ENCODE data around the gene HELZ. TPM values are rescaled to one million over a fixed set of nuclear protein-coding genes. Genes with fewer than 3 reads are reported as not detected.

HELZ gene
- total RNA-seq, 1 donor: 247 TPM

DNA sequence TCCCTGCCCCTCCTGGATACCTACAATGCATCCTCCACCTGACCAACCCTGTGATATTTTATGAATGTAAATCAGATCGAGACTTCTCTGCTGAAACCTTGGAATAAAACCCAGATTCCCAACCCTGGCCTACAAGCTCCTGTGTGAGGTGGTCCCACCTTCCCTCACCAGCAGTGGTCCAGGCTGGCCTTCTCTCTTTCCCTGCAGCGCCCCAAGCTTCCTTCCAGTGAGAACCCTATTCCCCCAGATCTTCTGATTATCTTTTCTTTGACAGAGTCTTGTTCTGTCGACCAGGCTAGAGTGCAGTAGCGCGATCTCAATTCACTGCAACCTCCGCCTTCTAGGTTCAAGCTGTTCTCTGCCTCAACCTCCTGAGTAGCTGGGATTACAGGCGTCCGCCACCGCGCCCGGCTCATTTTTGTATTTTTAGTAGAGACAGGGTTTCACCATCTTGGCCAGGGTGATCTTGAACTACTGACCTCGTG lies 2.5 kb upstream of the HELZ start:
- Histone ChIP-seq H3K4me3 (ENCODE audit: low read length) (no peak overlapping the region), H3K4me1 (ENCODE audit: insufficient read depth, low read length) (peaks cover 40% of the 10 kb centered on the region), H3K9me3 (ENCODE audit: low read depth, low read length) (no peaks in the 10 kb centered on the region), H3K27me3 (ENCODE audit: insufficient read depth, low read length) (peaks cover 2% of the 10 kb centered on the region)

DNA sequence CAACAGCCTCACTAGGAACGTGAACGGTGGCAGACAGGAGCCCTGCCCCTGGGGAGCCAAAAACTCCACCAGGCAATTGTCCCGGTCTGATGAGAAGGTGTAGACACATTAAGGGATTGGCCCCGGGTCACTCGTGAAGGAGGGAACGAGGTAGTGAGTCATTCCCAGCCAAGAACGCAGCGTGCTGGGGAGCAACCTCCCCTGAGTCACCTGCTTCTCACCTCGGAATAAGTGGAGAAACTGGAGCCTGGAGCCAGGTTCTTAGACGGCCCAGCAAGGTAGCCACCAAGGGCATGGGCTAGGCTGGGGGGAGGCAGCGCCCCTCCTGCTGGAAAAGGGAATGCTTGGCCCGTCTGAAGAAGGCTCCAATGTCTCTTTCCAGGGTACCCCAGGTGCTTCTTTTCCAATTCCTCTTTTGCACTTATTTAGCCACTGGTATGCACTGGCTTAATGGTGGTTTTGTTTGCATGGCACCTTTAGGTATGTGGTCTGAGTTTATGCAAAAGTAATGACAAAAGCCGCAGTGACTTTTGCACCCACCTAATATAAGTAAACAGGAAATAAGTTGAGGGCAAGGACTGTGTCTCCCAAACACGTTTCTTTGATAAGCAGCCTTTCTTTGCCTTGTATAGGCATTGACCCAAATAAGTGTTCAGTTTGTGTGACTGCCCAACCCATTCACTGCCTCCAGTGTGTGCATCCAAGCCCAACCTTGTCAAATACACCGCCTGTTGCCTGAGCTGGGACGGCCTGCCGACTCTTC lies 1.8 kb upstream of the HELZ start:
- H3K4me3 ChIP-seq (ENCODE audit: low read length): peak overlapping the region; percentile 90
- no peaks in the 10 kb centered on the region for H3K9me3 ChIP-seq (ENCODE audit: low read depth, low read length)

DNA sequence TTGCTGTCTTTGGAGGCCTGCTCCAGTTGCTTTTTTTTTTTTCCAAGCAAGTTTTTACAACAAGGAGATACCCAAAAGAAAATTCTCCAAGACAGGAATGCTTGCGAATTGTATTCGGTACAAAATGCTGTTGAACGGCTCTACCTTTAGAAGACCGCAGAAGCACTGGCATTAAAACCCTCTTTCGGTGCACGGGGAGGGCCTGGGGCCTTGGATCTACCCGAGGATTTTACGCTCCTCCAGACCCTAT lies 1.3 kb upstream of the HELZ start:
- H3K4me3 ChIP-seq (ENCODE audit: low read length): peak overlapping the region; percentile 90
- peaks cover 2% of the 10 kb centered on the region for H3K27me3 ChIP-seq (ENCODE audit: insufficient read depth, low read length)
- no peaks in the 10 kb centered on the region for H3K9me3 ChIP-seq (ENCODE audit: low read depth, low read length)
- peaks cover 44% of the 10 kb centered on the region for H3K4me1 ChIP-seq (ENCODE audit: insufficient read depth, low read length)

More for the DNA sequence above, 1.8 kb upstream of the HELZ start:
- Histone ChIP-seq H3K27me3 (ENCODE audit: insufficient read depth, low read length) (peaks cover 2% of the 10 kb centered on the region), H3K4me1 (ENCODE audit: insufficient read depth, low read length) (peaks cover 43% of the 10 kb centered on the region)

DNA sequence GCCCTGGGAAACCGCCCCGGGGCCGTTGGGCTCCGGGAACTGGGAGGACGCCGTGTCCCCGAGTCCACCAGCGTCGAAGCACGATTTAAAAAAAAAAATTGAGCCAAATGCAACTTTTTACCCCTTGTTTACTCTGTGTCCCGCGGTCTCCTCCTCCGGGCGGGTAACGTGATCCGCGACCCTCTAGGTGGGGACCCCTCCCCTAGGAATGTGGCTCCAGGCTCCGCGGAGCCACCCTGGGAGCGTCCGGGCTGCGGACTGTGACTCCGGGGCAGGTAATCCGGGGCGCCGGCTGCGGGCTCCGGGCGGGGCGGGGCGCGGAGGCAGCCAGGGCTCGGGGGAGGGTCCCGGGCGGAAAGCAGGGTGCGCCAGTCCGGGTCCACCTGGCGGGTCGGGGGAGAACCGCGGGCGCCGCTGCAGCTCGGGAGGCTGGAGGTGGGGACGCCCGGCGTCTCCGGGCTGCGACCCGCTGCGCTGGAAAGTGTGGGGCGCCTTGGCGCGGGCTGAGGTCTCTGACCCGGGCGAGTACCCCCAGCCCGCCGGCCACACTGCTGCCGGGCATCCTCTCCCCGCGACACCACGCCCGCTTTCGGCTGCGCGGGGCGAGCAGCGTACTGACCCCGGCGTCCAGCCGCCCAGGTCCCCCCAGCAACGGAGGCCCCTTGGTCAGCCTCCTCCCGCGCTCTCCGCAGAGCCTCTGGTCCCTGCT lies 852 bp upstream of the HELZ start:
- Histone ChIP-seq H3K27me3 (ENCODE audit: insufficient read depth, low read length) (peaks cover 2% of the 10 kb centered on the region), H3K9me3 (ENCODE audit: low read depth, low read length) (no peaks in the 10 kb centered on the region), H3K4me1 (ENCODE audit: insufficient read depth, low read length) (peaks cover 44% of the 10 kb centered on the region), H3K4me3 (ENCODE audit: low read length) (peak overlapping the region; percentile 90)

DNA sequence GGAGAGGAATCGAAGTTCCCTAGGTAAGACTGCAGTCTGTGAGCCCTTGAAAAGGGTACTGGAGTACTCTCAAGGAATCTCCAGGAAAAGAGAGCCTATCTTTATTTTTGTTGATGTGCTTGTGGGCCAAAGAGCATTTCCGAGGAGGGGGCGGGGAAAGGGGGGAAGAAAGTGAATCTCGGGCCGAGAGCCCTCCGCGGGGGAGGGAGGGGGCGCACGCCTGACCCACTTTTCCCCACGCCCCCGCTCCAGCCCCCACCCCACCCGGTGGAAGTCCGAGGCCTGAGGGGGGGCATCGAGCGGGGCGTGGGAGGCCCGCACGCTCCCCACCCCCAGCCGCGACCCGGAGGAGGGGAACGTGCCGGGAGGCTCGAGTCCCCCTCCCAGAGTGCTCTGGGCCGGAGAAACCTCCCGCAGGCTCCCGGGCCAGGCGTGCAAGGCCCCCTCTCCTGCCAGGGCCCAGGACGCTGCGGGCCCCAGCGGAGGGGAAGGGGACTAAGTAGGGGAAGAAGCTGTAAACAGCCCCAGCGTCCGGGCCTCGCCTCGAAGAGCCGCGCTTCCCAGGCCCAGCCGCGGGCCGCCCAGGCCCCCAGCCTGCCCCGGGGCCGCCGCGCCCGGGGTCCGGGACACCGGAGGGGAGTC lies 444 bp downstream of the HELZ start:
- peak overlapping the region; percentile 90 for H3K4me3 ChIP-seq (ENCODE audit: low read length)
- no peaks in the 10 kb centered on the region for H3K9me3 ChIP-seq (ENCODE audit: low read depth, low read length)
- H3K4me1 ChIP-seq (ENCODE audit: insufficient read depth, low read length): peaks cover 51% of the 10 kb centered on the region
- H3K27me3 ChIP-seq (ENCODE audit: insufficient read depth, low read length): peaks cover 2% of the 10 kb centered on the region

DNA sequence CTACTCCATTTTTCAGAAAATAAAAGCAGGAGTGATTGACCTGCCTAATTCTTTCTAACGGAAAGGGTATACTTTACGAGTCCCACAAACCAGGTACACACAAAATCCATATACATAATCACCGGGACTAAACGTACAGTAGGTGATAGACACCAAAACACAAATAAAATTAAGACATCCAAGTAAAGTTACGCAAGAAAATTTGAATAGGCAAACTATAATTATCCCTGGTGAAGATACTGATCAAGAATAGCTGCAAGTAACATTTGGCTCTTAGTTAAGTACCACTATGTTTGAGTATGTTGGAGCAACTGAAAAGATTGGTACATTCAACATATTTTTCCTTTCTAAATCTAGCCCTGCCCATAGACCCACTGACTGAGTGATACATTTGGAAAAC lies 1.7 kb downstream of the HELZ start:
- H3K9me3 ChIP-seq (ENCODE audit: low read depth, low read length): no peaks in the 10 kb centered on the region
- H3K27me3 ChIP-seq (ENCODE audit: insufficient read depth, low read length): peaks cover 2% of the 10 kb centered on the region
- peaks cover 47% of the 10 kb centered on the region for H3K4me1 ChIP-seq (ENCODE audit: insufficient read depth, low read length)
- H3K4me3 ChIP-seq (ENCODE audit: low read length): no peak overlapping the region

DNA sequence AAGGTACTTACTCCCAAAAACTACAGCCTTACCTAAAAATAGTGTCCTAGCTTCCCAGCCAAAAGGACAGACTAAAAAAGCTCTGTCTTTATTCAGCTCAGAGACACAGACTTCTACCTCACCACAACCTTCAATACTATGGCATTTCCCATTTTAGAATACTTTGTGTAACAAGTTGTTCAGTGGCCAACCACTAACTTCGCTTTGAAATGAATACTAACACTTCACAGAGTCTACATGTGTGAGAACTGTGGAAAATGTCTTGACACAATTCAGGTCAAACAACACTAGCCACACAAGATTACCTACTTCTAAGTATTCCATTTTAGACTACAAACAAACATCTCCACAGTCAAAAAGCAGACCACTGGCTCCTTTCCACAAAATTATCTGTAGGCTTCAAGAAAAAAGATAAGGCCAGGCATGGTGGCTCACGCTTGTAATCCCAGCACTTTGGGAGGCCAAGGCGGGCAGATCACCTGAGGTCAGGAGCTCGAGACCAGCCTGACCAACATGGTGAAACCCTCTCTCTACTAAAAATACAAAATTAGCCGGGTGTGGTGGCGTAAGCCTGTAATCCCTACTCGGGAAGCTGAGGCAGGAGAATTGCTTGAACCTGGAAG lies 3.2 kb downstream of the HELZ start:
- Histone ChIP-seq H3K9me3 (ENCODE audit: low read depth, low read length) (no peaks in the 10 kb centered on the region), H3K27me3 (ENCODE audit: insufficient read depth, low read length) (peaks cover 2% of the 10 kb centered on the region), H3K4me1 (ENCODE audit: insufficient read depth, low read length) (peaks cover 33% of the 10 kb centered on the region), H3K4me3 (ENCODE audit: low read length) (no peak overlapping the region)

DNA sequence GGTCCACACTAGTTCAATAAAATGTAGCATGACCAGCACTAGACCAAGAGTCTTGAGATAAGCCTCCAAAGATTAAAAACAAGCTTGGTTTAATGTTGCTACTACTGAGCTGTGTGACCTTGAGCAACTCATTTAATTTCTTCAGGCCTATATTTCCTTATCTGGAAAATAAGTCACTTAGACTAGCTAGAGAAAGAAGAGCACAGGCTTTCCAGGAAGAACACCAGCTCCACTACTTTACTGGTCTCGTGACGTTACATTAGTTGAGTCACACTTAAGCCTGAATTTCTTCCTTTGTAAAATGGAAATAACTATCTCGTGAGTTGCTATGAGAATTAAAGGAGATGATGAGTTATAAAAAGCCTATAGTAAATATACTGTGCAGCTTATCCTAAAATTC lies 5.4 kb downstream of the HELZ start:
- Histone ChIP-seq H3K27me3 (ENCODE audit: insufficient read depth, low read length) (no peaks in the 10 kb centered on the region), H3K4me1 (ENCODE audit: insufficient read depth, low read length) (peaks cover 23% of the 10 kb centered on the region), H3K4me3 (ENCODE audit: low read length) (no peak overlapping the region), H3K9me3 (ENCODE audit: low read depth, low read length) (no peaks in the 10 kb centered on the region)

DNA sequence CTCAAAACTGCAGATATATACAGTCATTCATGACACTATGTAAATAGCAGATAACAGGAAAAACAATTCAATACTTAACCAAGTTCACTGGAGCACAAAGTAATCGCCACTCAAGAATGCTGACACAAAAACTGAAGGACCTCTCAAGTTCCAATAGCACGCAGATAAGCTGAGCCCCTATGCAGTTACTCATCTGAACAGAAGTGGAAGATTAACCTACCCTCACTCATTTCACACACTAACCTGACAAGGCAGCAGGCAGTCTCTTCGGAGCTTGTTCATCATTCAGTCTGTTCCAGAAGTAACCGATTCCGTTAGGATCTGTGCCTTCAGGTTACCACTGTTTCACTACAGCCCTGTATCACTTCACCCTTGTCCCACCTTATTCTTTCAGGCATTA lies 6.0 kb downstream of the HELZ start:
- no peak overlapping the region for H3K4me3 ChIP-seq (ENCODE audit: low read length)
- H3K27me3 ChIP-seq (ENCODE audit: insufficient read depth, low read length): no peaks in the 10 kb centered on the region
- peaks cover 19% of the 10 kb centered on the region for H3K4me1 ChIP-seq (ENCODE audit: insufficient read depth, low read length)
- H3K9me3 ChIP-seq (ENCODE audit: low read depth, low read length): no peaks in the 10 kb centered on the region

DNA sequence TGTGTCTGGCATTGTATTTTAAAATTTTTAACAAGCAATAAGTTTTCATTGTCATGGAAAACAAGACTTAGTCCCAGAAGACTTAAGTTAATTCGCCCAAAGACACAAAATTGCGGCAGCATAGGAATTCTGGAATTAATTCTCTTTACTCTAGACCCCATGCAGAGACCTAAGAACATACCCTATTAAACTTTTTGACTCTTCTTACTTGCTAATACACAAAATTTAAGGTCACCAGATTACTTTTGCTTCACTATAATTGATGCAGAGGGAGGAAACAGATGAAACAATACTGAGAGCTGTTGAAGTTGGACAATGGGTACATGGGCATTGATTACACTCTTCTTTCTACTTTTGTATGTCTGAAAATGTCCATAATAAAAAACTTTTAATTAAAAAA lies 12.6 kb downstream of the HELZ start:
- Histone ChIP-seq H3K4me3 (ENCODE audit: low read length) (no peak overlapping the region), H3K9me3 (ENCODE audit: low read depth, low read length) (no peaks in the 10 kb centered on the region), H3K4me1 (ENCODE audit: insufficient read depth, low read length) (no peaks in the 10 kb centered on the region), H3K27me3 (ENCODE audit: insufficient read depth, low read length) (no peaks in the 10 kb centered on the region)

DNA sequence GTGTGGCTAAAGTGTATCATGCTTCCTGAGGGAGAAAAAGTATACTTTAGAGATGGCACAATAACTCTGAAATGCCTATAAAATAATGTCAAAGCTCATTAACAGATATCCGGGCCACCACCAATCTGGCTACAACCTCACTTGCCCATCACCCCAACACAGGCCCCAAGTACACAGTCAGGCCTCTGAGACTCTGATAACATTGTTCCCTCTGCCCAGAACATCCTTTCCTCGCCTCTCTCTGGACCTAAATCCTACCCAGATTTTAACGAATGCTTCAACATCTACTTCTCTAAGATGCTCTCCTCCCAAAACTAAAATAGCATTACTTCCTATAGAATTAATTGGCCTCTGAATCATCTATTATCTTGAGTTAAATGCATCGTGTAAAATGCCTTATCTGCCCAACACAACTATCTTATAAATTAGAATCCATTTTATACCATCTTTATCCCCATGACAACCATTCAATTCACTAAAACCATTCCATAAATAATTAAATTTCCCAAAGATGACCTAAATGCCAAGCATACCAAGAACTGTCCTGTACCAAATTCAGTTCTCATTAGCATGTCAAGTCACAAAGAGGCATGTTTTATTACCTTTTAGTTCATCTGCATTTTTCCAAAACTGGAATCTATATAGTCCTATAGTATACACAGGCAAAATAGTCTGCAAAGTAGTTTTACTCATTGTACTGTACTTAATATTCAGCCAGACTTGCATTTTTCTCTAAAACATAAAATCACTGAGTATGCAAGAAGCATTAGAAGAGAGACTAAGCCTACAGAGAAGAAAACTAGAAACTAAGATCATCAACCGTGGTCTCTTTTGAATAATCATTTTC lies 15.7 kb downstream of the HELZ start:
- Histone ChIP-seq H3K27me3 (ENCODE audit: insufficient read depth, low read length) (no peaks in the 10 kb centered on the region), H3K9me3 (ENCODE audit: low read depth, low read length) (no peaks in the 10 kb centered on the region), H3K4me1 (ENCODE audit: insufficient read depth, low read length) (no peaks in the 10 kb centered on the region), H3K4me3 (ENCODE audit: low read length) (no peak overlapping the region)

DNA sequence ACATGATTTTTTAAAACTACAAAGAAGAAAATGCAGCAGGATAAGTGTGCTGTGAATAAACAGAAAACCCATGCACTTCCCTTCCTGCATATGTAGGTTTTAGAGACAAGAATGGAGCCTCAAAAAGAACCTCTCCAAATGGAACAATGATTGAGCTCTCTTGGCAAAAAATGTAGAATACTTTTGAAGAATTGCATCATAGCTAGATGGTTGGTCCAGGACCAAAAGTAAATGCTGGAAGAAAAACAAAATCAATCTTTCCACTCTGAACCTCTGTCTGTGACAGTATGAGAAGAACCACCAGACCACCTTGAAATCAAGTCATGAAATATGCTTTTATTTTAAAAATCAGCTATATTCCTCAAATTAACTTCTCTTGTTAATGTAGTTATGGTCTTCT lies 17.5 kb downstream of the HELZ start:
- no peaks in the 10 kb centered on the region for H3K27me3 ChIP-seq (ENCODE audit: insufficient read depth, low read length)
- H3K4me3 ChIP-seq (ENCODE audit: low read length): no peak overlapping the region
- no peaks in the 10 kb centered on the region for H3K9me3 ChIP-seq (ENCODE audit: low read depth, low read length)
- H3K4me1 ChIP-seq (ENCODE audit: insufficient read depth, low read length): peaks cover 4% of the 10 kb centered on the region

DNA sequence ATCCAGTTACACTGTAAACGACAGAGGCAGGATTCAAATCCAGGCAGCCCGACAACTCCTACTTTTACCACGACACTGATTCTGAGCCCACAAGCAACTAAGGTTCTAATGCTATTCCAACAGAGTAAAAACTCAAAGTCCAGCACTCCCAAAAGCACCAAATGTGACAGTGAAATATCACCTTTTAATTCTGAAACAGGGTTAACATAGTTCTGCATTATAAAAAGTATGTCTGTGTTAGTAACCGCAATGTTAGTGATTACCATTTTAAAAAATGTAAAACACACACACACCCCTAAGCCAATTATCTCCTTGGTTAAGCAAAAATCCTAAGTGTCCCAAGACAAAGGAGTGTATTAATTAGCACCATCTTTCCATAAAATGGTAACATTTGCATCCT lies 19.7 kb downstream of the HELZ start:
- H3K4me1 ChIP-seq (ENCODE audit: insufficient read depth, low read length): peaks cover 8% of the 10 kb centered on the region
- H3K9me3 ChIP-seq (ENCODE audit: low read depth, low read length): no peaks in the 10 kb centered on the region
- H3K4me3 ChIP-seq (ENCODE audit: low read length): no peak overlapping the region
- no peaks in the 10 kb centered on the region for H3K27me3 ChIP-seq (ENCODE audit: insufficient read depth, low read length)

DNA sequence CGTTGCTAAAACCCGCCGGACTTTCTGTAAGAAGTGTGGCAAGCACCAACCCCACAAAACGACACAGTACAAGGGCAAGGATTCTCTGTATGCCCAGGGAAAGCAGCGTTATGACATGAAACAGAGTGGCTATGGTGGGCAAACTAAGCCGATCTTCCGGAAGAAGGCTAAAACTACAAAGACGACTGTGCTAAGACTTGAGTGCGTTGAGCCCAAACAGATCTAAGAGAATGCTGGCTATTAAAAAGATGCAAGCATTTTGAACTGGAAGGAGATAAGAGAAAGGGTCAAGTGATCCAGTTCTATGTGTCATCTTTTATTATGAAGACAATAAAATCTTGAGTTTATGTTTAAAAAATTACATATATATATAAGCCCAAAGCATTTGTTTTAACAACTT lies 20.3 kb downstream of the HELZ start:
- Histone ChIP-seq H3K4me1 (ENCODE audit: insufficient read depth, low read length) (peaks cover 8% of the 10 kb centered on the region), H3K9me3 (ENCODE audit: low read depth, low read length) (no peaks in the 10 kb centered on the region), H3K4me3 (ENCODE audit: low read length) (no peak overlapping the region), H3K27me3 (ENCODE audit: insufficient read depth, low read length) (no peaks in the 10 kb centered on the region)
